ENCODE results near the gene ONECUT3.
A peak's percentile ranks its signal among the peaks of the same experiment; 100 is the strongest.

Gene ONECUT3

DNA sequence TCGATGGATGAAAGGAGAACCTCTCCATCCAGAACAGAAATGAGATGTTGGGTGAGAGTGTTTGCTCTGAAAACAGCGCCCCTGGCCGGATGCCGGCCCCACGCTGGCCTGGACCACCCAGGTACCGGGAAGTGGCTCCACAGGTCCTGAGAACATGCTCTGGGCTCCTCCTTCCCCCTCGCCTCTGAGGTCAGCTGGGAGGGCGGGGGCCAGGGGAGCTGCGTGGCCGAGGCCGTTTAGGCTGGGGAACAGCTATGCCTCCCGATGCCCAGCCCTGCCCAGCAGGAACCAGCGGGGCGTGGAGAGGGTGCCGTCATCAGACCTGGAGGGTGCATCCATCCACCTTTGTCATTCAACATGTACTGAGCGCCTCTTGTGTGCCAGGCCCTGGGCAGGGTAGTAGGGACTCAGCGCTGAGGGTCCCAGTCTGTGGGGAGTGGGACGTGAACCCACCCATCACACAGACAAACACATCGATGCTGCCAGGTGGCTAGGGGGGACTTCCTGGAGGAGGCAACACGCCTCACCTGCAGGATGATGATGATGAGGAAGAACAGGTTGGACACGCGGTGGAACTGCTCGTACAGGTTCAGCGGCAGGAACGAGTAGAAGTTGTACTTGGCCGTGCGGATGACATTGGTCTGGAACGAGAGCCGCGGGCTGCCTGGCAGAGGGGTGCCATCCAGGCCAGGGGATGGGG is 54.5 kb downstream of the ONECUT3 start:
- peaks cover 21% of the 10 kb centered on the region for H3K27me3 Mint-ChIP-seq (ENCODE audit: low read depth)
- no peak overlapping the region for H3K4me3 Mint-ChIP-seq
- TF ChIP-seq CTCF (IDR thresholded peaks at IDR 0.05; ENCODE audit: unreplicated experiment in 3 of 3): no peak
- H3K4me1 Mint-ChIP-seq: peaks cover 6% of the 10 kb centered on the region
- no peak overlapping the region for H3K27ac Mint-ChIP-seq
- no peaks in the 10 kb centered on the region for H3K9me3 Mint-ChIP-seq
- H3K36me3 Mint-ChIP-seq (ENCODE audit: low read depth): peaks cover 1% of the 10 kb centered on the region

- Mint-ChIP-seq H3K27ac (no peak overlapping the region), H3K4me3 (no peak overlapping the region), H3K9me3 (no peaks in the 10 kb centered on the region), H3K36me3 (ENCODE audit: low read depth) (peaks cover 5% of the 10 kb centered on the region), H3K27me3 (ENCODE audit: low read depth) (peaks cover 23% of the 10 kb centered on the region), H3K4me1 (peaks cover 9% of the 10 kb centered on the region)
- no peak for TF ChIP-seq CTCF (IDR thresholded peaks at IDR 0.05; ENCODE audit: unreplicated experiment in 3 of 3)
Measured at GRCh38 chr19:1808395-1808731, 55.1 kb downstream of the ONECUT3 start.

DNA sequence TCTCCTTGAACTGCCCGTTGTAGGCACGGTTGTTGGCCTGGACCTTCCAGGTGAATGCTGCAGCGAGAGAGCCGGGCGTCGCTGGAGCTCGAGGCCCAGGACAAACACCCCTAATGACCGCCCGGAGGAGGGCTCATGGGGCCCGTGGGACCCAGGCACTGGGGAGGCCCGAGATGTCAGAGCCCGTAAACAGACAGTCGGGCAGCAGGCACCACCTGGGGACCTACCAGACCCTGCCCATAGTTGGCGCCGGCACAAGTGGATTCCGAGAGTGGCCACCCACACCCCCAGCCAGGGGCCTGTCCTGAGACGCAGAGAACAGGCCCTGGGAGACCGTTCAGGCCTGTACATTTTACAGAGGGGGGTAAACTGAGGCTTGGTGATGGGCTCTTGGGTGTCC is 56.4 kb downstream of the ONECUT3 start:
- Mint-ChIP-seq H3K27me3 (ENCODE audit: low read depth) (peaks cover 23% of the 10 kb centered on the region), H3K36me3 (ENCODE audit: low read depth) (peaks cover 5% of the 10 kb centered on the region), H3K27ac (no peak overlapping the region), H3K4me1 (peaks cover 9% of the 10 kb centered on the region), H3K9me3 (no peaks in the 10 kb centered on the region), H3K4me3 (no peak overlapping the region)
- no peak for TF ChIP-seq CTCF (IDR thresholded peaks at IDR 0.05; ENCODE audit: unreplicated experiment in 3 of 3)

DNA sequence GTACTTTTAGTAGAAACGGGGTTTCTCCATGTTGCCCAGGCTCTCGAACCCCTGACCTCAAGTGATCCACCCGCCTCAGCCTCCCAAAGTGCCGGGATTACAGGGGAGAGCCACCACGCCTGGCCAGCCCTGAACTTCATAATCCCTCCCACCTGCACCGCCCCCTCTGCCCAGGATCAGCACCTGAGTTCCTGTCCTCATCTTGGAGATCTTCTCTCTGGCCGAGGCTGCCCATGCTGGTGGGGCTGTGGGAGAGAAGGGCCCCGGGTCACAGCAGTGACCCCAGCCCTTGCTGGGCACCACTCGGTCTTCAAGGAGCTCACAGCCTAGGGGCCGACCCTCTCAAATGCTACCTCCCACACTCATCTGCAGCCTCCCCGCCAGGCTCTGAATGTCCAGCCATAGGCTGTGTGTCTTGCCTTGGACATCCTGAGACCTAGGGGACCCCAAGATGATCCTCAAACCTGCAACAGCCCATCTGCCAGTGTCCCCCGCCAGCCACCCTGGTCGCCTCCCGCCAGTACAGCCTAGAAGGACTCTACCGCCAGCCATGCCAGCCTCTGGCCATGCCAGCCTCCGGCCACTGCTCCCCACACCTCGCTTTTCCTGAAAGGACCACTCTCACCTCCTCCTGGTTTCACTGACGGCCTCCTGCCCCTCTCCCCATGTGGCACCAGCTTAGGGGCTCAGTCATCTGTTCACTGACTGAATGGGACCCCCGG is 57.3 kb downstream of the ONECUT3 start:
- Mint-ChIP-seq H3K27me3 (ENCODE audit: low read depth) (peaks cover 23% of the 10 kb centered on the region), H3K4me1 (peaks cover 9% of the 10 kb centered on the region), H3K4me3 (peak overlapping the region in 2 of 3 experiments; percentile 27 to 48), H3K9me3 (no peaks in the 10 kb centered on the region), H3K36me3 (ENCODE audit: low read depth) (peaks cover 5% of the 10 kb centered on the region), H3K27ac (no peak overlapping the region)
- no peak for TF ChIP-seq CTCF (IDR thresholded peaks at IDR 0.05; ENCODE audit: unreplicated experiment in 3 of 3)

GRCh38 chr19:1811472-1811894 is 58.2 kb downstream of the ONECUT3 start:
- no peak overlapping the region for H3K27ac Mint-ChIP-seq
- peaks cover 9% of the 10 kb centered on the region for H3K4me1 Mint-ChIP-seq
- no peak for TF ChIP-seq CTCF (IDR thresholded peaks at IDR 0.05; ENCODE audit: unreplicated experiment in 3 of 3)
- H3K9me3 Mint-ChIP-seq: no peaks in the 10 kb centered on the region
- peak overlapping the region in 2 of 3 experiments; percentile 30 to 66 for H3K4me3 Mint-ChIP-seq
- peaks cover 5% of the 10 kb centered on the region for H3K36me3 Mint-ChIP-seq (ENCODE audit: low read depth)
- peaks cover 21% of the 10 kb centered on the region for H3K27me3 Mint-ChIP-seq (ENCODE audit: low read depth)
